GM12892 (cell line): Measurements from ENCODE around the gene CAMK2D.

Experiments used
- POLR2A ChIP-seq: IDR thresholded peaks from 2 replicates; pipeline ENCODE4 v1.6.1; 2011; ENCODE audit warnings: low read depth, low read length, control low read depth
- TAF1 ChIP-seq: IDR thresholded peaks from 2 replicates; pipeline ENCODE4 v1.6.1; 2011; ENCODE audit warnings: low read depth, mild to moderate bottlenecking, control low read depth, low read length, borderline replicate concordance

- TF ChIP-seq TAF1 (no peak), POLR2A (no peak)
Observed at GRCh38 chr4:113638562-113638832, 123.0 kb downstream of the CAMK2D start.
